Stimulated activated CD4-positive, alpha-beta T cell treated with anti-CD3 and anti-CD28 coated beads, Interleukin-4, amount 100 ng/mL, for 24 hours (primary cell): Measurements from ENCODE around the gene MYL10.
"Not testable (repeated sequence)": the region's sequence is repeated elsewhere in the genome, so short reads cannot be mapped to it uniquely, and the experiment has no call there.

Source experiments
- DNase-seq: peaks from one replicate; pipeline ENCODE4 v3.0.0-alpha.2; 2020

MYL10 gene

GRCh38 chr7:101650579-101651081, 21.5 kb upstream of the MYL10 start:
- DNase-seq = no peak

GRCh38 chr7:101647876-101648275, 18.8 kb upstream of the MYL10 start:
- not testable (repeated sequence) for DNase-seq

- DNase-seq = no peak
Observed at GRCh38 chr7:101645951-101646350, 16.9 kb upstream of the MYL10 start.

- DNase-seq = no peak
Observed at GRCh38 chr7:101644879-101645278, 15.8 kb upstream of the MYL10 start.

- not testable (repeated sequence) for DNase-seq
Observed at GRCh38 chr7:101639127-101639526, 10.0 kb upstream of the MYL10 start.

GRCh38 chr7:101636822-101637623, 7.9 kb upstream of the MYL10 start:
- DNase-seq = no peak

- DNase-seq = no peak
Observed at GRCh38 chr7:101635484-101635883, 6.4 kb upstream of the MYL10 start.

GRCh38 chr7:101634196-101634717, 5.2 kb upstream of the MYL10 start:
- DNase-seq = no peak

GRCh38 chr7:101633511-101633910, 4.4 kb upstream of the MYL10 start:
- DNase-seq = no peak

GRCh38 chr7:101632641-101633040, 3.5 kb upstream of the MYL10 start:
- no peak for DNase-seq

GRCh38 chr7:101631224-101631714, 2.2 kb upstream of the MYL10 start:
- DNase-seq = no peak

GRCh38 chr7:101630591-101630990, 1.5 kb upstream of the MYL10 start:
- no peak for DNase-seq

GRCh38 chr7:101628522-101628921, 574 bp downstream of the MYL10 start:
- DNase-seq = no peak

- no peak for DNase-seq
Observed at GRCh38 chr7:101626758-101627157, 2.3 kb downstream of the MYL10 start.

- no peak for DNase-seq
Observed at GRCh38 chr7:101626069-101626671, 2.9 kb downstream of the MYL10 start.

GRCh38 chr7:101625031-101625791, 3.9 kb downstream of the MYL10 start:
- no peak for DNase-seq

GRCh38 chr7:101624246-101625001, 4.7 kb downstream of the MYL10 start:
- DNase-seq = no peak

- DNase-seq = no peak
Observed at GRCh38 chr7:101622609-101623173, 6.4 kb downstream of the MYL10 start.

- DNase-seq = no peak
Observed at GRCh38 chr7:101620991-101621390, 8.1 kb downstream of the MYL10 start.

- no peak for DNase-seq
Observed at GRCh38 chr7:101620395-101620794, 8.7 kb downstream of the MYL10 start.

- DNase-seq = no peak
Observed at GRCh38 chr7:101618916-101619315, 10.2 kb downstream of the MYL10 start.

- DNase-seq = no peak
Observed at GRCh38 chr7:101618207-101618839, 10.8 kb downstream of the MYL10 start.
